Gastrocnemius medialis (tissue), 4 donors: ENCODE measurements around the gene TLX3.

Experiments used
- POLR2A ChIP-seq, 2 donors: fragments of 450-650 bp; IDR thresholded peaks; one replicate each; pipeline ENCODE4 v1.6.1; 2017; ENCODE audit warnings: antibody characterized with exemption in 2 of 2, mild to moderate bottlenecking in 2 of 2, moderate library complexity in 2 of 2
- TF ChIP-seq, protein P1 (sequence below), 5 experiments: fragments of 450-650 bp in 3 of 5; fragments of 200-600 bp in 2 of 5; sonication (generic) in 2 of 5; IDR thresholded peaks in 4 of 5; conservative IDR thresholded peaks in 1 of 5; 1 replicate in 4 of 5; 2 replicates in 1 of 5; pipeline ENCODE4 v1.5.1; 2016 to 2019; ENCODE audit warnings: antibody characterized with exemption in 5 of 5, mild to moderate bottlenecking in 3 of 5, moderate library complexity in 3 of 5

DNA sequence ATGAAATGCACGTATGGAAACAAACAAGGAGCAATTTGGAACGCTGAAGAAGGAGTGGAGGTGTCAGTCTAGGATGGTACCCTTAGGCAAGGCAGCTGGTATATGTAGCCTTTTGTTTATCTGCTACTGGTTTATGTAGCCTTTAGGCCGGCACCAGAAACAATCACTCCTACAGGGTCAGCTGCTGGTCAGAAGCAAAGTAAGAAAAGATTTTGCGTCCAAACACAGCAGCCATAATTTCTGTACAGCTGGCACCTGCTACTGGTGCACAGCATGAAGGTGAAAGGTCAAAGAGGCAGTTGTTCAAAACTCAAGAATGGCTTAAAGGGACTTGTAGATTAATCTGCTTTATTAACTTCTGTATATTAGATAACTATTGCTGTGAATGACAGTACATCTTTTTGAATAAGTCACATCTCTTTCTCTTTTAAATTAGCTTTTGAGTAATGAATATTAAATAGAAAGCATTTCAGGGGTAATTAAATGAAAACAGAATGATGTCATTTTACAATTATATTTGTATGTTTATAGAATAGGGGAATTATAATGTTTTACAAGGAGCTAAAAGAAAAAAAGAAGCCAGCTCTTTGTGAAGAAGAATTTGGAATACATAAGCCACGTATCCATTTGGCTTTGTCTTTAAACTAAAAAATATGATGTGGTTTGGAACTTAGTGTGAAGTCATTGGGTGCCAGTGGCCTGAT lies 33.1 kb upstream of the TLX3 start:
- TF ChIP-seq, protein P1, sequence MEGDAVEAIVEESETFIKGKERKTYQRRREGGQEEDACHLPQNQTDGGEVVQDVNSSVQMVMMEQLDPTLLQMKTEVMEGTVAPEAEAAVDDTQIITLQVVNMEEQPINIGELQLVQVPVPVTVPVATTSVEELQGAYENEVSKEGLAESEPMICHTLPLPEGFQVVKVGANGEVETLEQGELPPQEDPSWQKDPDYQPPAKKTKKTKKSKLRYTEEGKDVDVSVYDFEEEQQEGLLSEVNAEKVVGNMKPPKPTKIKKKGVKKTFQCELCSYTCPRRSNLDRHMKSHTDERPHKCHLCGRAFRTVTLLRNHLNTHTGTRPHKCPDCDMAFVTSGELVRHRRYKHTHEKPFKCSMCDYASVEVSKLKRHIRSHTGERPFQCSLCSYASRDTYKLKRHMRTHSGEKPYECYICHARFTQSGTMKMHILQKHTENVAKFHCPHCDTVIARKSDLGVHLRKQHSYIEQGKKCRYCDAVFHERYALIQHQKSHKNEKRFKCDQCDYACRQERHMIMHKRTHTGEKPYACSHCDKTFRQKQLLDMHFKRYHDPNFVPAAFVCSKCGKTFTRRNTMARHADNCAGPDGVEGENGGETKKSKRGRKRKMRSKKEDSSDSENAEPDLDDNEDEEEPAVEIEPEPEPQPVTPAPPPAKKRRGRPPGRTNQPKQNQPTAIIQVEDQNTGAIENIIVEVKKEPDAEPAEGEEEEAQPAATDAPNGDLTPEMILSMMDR (IDR thresholded peaks at IDR 0.05 in 4 of 5, conservative IDR thresholded peaks at IDR 0.05 in 1 of 5): no peak
- TF ChIP-seq POLR2A (IDR thresholded peaks at IDR 0.05): no peak
